ENCODE measurements around the gene RAB40B.

RAB40B gene

GRCh38 chr17:82653651-82654528, 44.6 kb downstream of the RAB40B start:
- DNase-seq (ENCODE audit: low read depth in 2 of 2, low spot score in 1 of 2): no peak

DNA sequence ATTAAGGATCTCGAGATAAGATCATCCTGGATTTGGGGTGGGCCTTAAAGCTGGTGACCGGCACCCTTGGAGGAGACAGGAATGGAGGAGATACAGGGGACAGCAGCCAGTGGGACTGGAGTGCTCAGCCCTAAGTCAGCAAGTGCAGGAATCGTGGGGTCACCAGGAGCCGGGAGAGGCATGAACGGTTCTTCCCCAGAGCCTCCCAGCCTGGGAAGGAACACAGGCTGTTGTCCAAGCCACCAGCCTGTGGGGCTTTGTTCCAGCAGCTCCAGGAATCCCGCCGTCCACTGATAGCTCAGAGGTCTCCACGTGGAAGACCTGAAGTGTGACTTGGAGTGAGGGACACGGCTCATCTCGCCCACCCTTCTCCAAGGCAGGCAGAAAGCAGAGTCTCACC, 47.8 kb downstream of the RAB40B start:
- DNase-seq (ENCODE audit: low read depth in 2 of 2, low spot score in 1 of 2): no peak

DNA sequence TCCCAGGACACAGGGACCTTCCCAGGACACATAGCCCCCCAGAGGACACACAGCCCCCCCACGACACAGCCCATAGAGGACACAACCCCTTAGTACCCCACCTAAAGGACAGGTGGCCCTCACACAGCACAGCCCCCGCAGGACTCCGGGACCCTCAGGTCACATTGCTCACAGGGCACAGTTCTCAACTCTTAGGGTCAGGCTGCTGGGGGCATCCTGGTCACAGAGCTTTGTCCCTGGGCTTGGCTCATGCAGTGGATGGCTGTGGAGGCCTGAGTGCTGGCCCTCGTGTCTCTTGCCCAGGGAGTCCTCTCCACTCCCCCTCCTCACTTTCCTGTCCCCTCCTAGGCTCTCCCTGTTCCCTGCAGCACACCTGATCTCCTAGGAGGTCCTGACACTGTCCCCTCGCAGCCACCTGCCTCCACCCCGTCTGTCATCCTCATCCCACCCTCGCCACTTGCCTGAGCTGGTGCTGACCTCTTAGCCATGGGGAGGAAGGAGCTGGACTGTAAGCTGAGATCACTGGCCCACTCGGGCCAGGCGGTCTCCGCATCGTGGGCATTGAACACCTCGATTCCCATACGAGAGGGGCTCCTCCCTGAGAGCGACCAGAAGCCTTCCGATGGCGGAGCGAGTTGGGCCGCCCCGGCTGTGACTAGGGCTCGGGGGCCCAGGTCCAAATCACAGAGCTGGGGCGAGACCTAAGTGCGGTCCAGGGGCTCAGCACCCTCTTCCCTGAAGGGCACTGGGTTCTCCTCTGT, 48.8 kb downstream of the RAB40B start:
- no peak for DNase-seq (ENCODE audit: low read depth in 2 of 2, low spot score in 1 of 2)

DNA sequence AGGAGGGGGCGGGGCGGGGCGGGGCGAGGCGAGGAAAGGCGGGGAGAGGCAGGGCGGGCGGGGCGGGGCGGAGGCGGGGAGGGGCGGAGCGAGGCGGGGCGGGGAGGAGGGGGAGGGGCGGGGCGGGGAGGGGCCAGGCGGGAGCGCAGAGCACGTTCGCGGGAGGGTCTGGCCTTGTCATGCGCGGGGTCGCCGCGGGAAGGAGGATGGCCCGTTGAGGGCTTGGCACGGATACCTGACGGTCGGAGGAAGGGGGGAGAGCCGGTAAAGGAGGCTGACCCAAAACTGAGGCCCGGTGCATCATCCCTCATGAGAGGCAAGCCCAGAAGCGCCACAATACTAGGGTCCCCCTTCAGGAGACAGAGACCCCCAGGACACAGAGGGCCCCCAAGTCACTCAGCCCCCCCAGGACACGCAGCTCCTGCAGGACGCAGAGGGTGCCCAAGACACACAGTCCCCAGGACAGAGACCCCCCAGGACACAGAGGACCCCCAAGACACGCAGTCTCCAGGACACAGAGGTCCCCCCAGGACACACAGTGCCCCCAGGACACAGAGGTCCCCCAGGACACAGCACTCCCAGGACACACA, 49.7 kb downstream of the RAB40B start:
- DNase-seq (ENCODE audit: low read depth in 2 of 2, low spot score in 1 of 2): peak in 1 of 2 donors; percentile 24

DNA sequence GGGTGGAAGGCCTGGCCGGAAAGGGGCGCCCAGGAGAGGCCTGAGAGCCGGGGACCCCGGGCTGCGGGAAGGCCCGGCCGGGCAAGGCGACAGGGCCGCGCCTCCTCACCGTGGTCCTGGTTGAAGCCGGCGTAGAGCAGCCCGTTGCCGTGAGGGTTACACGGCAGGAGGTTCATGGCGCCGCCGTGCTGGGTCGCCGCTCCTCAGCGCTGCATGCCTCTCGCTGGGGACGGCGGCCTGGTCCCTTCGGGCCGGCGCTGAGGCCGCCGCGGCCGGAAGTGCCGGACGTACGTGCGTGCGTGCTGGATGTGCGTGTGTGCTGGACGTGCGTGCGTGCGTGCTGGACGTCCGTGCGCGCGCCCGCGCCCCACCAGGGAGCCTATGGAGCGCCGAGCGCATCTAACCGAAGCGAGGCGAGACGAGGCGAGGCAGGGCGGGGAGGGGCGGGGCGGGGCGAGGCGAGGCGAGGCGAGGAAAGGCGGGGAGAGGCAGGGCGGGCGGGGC, 50.3 kb downstream of the RAB40B start, which contains the start of gene WDR45B:
Gene WDR45B (minus strand): TSS at position 280 of the 504 bp plus-strand sequence. CDS start 104 bp downstream, at position 176.
- DNase-seq (ENCODE audit: low read depth in 2 of 2, low spot score in 1 of 2): peak; percentile 66 to 77

DNA sequence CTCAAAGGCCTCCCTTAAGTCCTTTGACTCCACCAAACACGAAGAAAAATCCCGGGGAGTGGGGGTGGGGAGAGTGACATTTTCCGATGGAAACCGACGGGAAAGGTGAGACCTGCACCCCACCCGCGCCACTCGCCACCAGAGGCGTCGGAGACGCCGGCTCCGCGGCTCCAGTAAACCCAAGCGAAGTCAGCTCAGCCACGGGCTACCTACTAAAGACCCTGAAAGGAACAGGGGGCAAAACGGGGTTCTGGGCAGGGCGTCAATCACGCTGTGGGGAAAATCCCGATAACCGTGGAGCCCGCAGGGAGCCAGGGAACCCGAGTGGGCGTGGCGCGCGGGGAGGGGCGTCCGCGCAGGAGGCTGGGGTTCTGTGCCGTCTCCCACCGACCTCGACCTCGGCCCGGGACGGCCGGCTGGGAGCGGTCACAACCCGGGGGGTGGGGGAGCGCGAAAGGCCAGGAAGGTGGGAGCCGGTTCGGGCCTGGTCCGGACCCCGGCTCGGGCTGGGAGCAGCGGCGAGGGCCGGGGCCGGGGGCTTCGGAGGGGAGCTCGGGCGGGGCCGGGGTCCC, 50.8 kb downstream of the RAB40B start:
- peak in 1 of 2 donors; percentile 8 for DNase-seq (ENCODE audit: low read depth in 2 of 2, low spot score in 1 of 2)

DNA sequence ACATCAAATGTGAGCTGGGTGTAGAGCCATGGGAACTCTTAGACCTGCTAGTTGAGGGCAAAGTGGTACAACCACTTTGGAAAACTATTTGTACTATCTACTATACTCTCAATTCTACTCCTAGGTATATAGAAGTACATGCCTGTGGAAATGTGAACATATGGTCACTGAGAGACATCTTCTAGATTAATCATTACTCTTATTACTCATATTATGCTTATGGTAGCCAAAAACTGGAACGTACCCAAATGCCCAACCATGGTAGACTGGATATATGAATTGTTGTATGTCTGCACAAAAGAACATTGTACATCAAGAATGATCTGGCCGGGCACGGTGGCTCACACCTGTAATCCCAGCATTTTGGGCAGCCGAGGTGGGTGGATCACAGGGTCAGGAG, 53.0 kb downstream of the RAB40B start:
- no peak for DNase-seq (ENCODE audit: low read depth in 2 of 2, low spot score in 1 of 2)

- no peak for DNase-seq (ENCODE audit: low read depth in 2 of 2, low spot score in 1 of 2)
Observed at GRCh38 chr17:82644148-82644547, 54.4 kb downstream of the RAB40B start.

DNA sequence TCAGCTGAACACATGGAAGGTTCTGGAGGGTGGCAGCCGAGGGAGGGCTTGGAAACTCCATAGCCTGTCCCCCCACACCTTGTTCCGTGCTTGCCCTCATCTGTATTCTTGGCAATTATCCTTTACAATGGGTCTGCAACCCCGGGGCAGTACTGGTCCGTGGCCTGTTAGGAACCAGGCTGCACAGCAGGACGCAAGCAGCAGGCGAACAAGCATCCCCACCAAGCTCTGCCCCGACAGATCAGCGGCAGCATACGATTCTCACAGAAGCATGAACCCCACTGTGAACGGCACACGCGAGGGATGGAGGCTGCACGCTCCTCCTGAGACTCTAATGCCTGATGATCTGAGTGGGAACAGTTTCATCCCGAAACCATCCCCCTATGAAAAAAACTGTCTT, 56.5 kb downstream of the RAB40B start:
- DNase-seq (ENCODE audit: low read depth in 2 of 2, low spot score in 1 of 2): no peak

GRCh38 chr17:82640036-82640435, 58.5 kb downstream of the RAB40B start:
- no peak for DNase-seq (ENCODE audit: low read depth in 2 of 2, low spot score in 1 of 2)

DNA sequence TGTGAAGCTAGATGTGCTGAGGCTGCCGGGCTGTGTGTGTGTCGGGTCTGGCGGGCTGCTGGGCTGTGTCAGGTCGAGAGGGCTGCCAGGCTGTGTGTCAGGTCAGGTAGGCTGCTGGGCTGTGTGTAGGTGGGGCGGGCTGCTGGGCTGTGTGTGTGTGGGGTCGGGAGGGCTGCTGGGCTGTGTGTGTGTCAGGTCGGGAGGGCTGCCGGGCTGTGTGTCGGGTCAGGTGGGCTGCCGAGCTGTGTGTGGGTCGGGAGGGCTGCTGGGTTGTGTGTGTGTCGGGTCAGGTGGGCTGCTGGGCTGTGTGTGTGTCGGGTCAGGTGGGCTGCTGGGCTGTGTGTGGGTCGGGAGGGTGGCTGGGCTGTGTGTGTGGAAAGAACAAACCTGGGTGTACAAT, 58.9 kb downstream of the RAB40B start:
- no peak for DNase-seq (ENCODE audit: low read depth in 2 of 2, low spot score in 1 of 2)

GRCh38 chr17:82638183-82638773, 60.2 kb downstream of the RAB40B start:
- no peak for DNase-seq (ENCODE audit: low read depth in 2 of 2, low spot score in 1 of 2)

- DNase-seq (ENCODE audit: low read depth in 2 of 2, low spot score in 1 of 2): no peak
Observed at GRCh38 chr17:82636626-82637598, 61.6 kb downstream of the RAB40B start.

DNA sequence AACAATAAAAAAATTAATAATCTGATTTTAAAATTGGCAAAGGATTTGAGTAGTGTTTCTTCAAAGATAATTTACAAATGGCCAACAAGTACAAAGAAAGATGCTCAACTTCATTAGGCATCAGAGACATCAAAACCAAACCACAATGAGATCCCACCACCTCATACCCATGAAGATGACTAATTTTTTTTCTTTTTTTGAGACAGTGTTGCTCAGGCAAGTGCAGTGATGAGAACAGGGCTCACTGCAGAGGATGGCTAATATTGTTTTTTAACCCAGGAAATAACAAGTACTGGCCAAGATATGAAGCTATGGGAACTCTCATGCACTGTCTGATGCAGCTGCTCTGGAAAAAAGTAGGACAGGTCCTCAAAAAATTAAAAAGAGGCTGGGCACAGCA, 65.2 kb downstream of the RAB40B start:
- DNase-seq (ENCODE audit: low read depth in 2 of 2, low spot score in 1 of 2): no peak

DNA sequence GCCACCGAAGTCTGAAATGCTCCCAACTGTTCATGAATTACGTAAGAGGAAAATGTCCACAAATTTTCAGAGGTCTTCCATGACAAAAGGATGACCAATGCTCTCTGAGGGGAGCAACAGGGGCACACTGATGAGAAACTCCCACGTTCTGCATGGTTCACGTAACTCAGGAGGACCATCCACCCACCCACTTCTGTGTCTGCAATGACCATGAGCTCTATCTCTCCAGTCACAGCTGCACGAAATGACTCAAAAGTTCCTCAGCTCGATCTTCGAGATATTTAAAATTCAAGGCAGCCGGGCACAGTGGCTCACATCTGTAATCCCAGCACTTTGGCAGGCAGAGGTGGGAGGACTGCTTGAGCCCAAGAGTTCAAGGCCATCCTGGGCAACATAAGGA, 66.0 kb downstream of the RAB40B start:
- no peak for DNase-seq (ENCODE audit: low read depth in 2 of 2, low spot score in 1 of 2)

GRCh38 chr17:82631544-82631943, 67.0 kb downstream of the RAB40B start:
- no peak for DNase-seq (ENCODE audit: low read depth in 2 of 2, low spot score in 1 of 2)

GRCh38 chr17:82630212-82630611, 68.3 kb downstream of the RAB40B start:
- DNase-seq (ENCODE audit: low read depth in 2 of 2, low spot score in 1 of 2): no peak

GRCh38 chr17:82629748-82630147, 68.8 kb downstream of the RAB40B start:
- DNase-seq (ENCODE audit: low read depth in 2 of 2, low spot score in 1 of 2): no peak

DNA sequence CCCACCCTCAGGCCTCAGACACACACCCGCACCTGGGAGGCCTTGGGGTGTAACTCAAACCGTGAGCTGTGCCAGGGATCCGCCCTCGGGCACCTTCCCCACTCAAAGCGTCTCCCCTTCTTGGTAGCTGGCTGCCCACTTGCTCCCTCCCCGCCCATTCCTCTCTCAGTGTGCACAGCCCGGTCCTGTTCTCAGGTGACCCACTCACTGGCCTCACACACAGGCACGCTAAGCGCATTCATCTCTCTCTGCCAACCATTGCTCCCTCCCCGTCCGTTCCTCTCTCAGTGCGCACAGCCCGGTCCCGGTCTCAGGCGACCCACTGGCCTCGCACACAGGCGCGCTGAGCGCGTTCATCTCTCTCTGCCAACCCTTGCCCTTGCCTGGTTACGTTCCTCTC, 71.1 kb downstream of the RAB40B start:
- DNase-seq (ENCODE audit: low read depth in 2 of 2, low spot score in 1 of 2): no peak

- no peak for DNase-seq (ENCODE audit: low read depth in 2 of 2, low spot score in 1 of 2)
Observed at GRCh38 chr17:82623707-82624106, 74.8 kb downstream of the RAB40B start.
